HepG2 (cell line): Measurements from ENCODE around the gene LAX1. TPM values are rescaled to one million over a fixed set of nuclear protein-coding genes. Genes with fewer than 3 reads are reported as not detected.
A peak's percentile ranks its signal among the peaks of the same experiment; 100 is the strongest.

Experiments used
- ARID5B ChIP-seq: IDR thresholded peaks from 2 replicates; pipeline ENCODE4 v1.4.0; 2020; ENCODE audit warnings: mild to moderate bottlenecking, missing genetic modification reagents
- STAG1 ChIP-seq: sonication (generic); formaldehyde crosslinking; IDR thresholded peaks from 2 replicates; pipeline ENCODE4 v1.4.0; 2020; ENCODE audit warnings: missing genetic modification reagents
- ZNF609 ChIP-seq: sonication (generic); formaldehyde crosslinking; IDR thresholded peaks from 2 replicates; pipeline ENCODE4 v1.4.0; 2020; ENCODE audit warnings: mild to moderate bottlenecking, missing genetic modification reagents, borderline replicate concordance
- polyA plus RNA-seq, 8 experiments: library from polyadenylated mRNA; depleted of rRNA in 3 of 8; stranded (reverse) in 7 of 8; unstranded in 1 of 8; fragments of >200 nt; fragmentation: Illumina TruSeq in 4 of 8; extraction: Trizol in 4 of 8; gene quantifications; 2 replicates each; pipeline versions ENCODE4 v1.2.1 to v1.2.3, GENCODE V29; 2011 to 2016; ENCODE audit warnings: low read depth in 4 of 8, missing spikeins in 1 of 8, mixed read lengths in 1 of 8; ENCODE audit not compliant: insufficient read depth in 1 of 8
- total RNA-seq, 5 experiments: library from RNA; depleted of rRNA; stranded (reverse); fragments of >200 nt; fragmentation: Illumina TruSeq; extraction: Trizol; gene quantifications; 2 replicates each; pipeline ENCODE4 v1.2.3, GENCODE V29; 2016; ENCODE audit warnings: low read depth in 1 of 5
- TF ChIP-seq, protein P1 (sequence below): sonication (generic); formaldehyde crosslinking; IDR thresholded peaks from 2 replicates; pipeline ENCODE4 v1.4.0; 2020; ENCODE audit warnings: mild to moderate bottlenecking, missing genetic modification reagents

Gene LAX1
- total and polyA plus RNA-seq, 2 of the 13 experiments (the other 11 are each of a cell fraction or from before 2014, with no cell fraction given) = not detected

DNA sequence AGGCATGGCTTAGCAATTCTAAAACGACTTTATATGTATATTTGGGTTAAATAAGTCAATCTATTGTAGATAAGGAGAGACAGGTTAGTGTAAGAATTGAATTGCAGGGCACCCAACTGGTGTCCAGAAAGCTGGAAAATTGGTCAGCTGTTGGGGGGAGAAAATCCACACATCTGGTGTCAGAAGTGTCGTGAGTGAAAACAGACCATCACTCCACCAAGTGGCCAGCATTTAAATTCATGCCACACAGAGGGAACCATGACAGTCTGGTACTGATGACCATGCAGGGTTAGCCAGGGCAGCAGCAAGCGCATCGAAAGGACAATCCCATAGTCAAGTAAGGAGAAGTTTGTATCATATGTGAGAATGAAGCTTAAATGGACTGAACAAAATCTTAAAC lies 11.7 kb downstream of the LAX1 start (continued):
- TF ChIP-seq ARID5B (CRISPR knock-in tag) = no peak
- TF ChIP-seq ZNF609 (CRISPR knock-in tag) = no peak
- TF ChIP-seq, protein P1, sequence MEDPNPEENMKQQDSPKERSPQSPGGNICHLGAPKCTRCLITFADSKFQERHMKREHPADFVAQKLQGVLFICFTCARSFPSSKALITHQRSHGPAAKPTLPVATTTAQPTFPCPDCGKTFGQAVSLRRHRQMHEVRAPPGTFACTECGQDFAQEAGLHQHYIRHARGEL (CRISPR knock-in tag) = no peak
- peak; percentile 47 for TF ChIP-seq STAG1 (CRISPR knock-in tag)
